Neural cell (in vitro differentiated cells): ENCODE measurements around the gene POLE4.

Experiments used
- CTCF ChIP-seq: fragments of 450-650 bp; IDR thresholded peaks from 2 replicates; pipeline ENCODE4 v1.5.1; 2014; ENCODE audit warnings: antibody characterized with exemption, mild to moderate bottlenecking, moderate library complexity; ENCODE audit not compliant: poor library complexity, severe bottlenecking
- POLR2AphosphoS5 ChIP-seq: IDR thresholded peaks from 2 replicates; pipeline ENCODE4 v1.6.1; 2012

DNA sequence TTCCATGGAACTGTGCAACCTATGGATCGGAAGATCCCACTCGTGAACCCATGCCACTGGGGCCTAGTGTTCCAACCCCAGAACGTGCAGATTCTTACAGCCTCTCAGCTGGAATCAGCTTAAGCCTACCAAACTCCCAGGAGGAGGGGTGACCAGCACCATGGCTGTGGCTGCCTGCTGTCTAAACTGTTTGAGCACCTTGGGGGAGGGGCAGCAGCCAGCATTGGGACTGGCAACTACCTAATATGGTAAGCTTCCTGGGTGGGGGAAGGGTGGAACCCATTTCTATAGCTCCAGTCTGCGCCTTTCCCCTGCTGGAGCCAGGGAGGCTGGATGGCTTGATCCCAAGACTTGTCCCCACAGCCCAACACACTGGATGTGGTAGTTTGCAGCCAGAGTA lies 10.7 kb upstream of the POLE4 start:
- no peak for TF ChIP-seq CTCF
- no peak for TF ChIP-seq POLR2AphosphoS5
